ENCODE measurements around the gene ATP6V0E1.
"Not testable (repeated sequence)": the region's sequence is repeated elsewhere in the genome, so short reads cannot be mapped to it uniquely, and the experiment has no call there.

The ATP6V0E1 gene

GRCh38 chr5:173004013-173004412, 20.4 kb downstream of the ATP6V0E1 start:
- no peak for DNase-seq (ENCODE audit: low spot score)

GRCh38 chr5:173004447-173004846, 20.9 kb downstream of the ATP6V0E1 start:
- no peak for DNase-seq (ENCODE audit: low spot score)

- no peak for DNase-seq (ENCODE audit: low spot score)
These were observed 26.4 kb downstream of the ATP6V0E1 start for GRCh38 chr5:173010021-173010420.

GRCh38 chr5:173010547-173011464, 27.2 kb downstream of the ATP6V0E1 start:
- DNase-seq (ENCODE audit: low spot score) = no peak

GRCh38 chr5:173011566-173011965, 28.0 kb downstream of the ATP6V0E1 start:
- no peak for DNase-seq (ENCODE audit: low spot score)

GRCh38 chr5:173012882-173013281, 29.3 kb downstream of the ATP6V0E1 start:
- DNase-seq (ENCODE audit: low spot score) = no peak

GRCh38 chr5:173014671-173015070, 31.1 kb downstream of the ATP6V0E1 start:
- DNase-seq (ENCODE audit: low spot score) = no peak

- no peak for DNase-seq (ENCODE audit: low spot score)
These were observed 31.6 kb downstream of the ATP6V0E1 start for GRCh38 chr5:173015192-173015591.

GRCh38 chr5:173015598-173016455, 32.3 kb downstream of the ATP6V0E1 start:
- no peak for DNase-seq (ENCODE audit: low spot score)

GRCh38 chr5:173016598-173017046, 33.1 kb downstream of the ATP6V0E1 start:
- no peak for DNase-seq (ENCODE audit: low spot score)

GRCh38 chr5:173017087-173017486, 33.5 kb downstream of the ATP6V0E1 start:
- DNase-seq (ENCODE audit: low spot score) = not testable (repeated sequence)

- DNase-seq (ENCODE audit: low spot score) = no peak
These were observed 34.8 kb downstream of the ATP6V0E1 start for GRCh38 chr5:173018358-173018757.

GRCh38 chr5:173020154-173020581, 36.6 kb downstream of the ATP6V0E1 start:
- no peak for DNase-seq (ENCODE audit: low spot score)

GRCh38 chr5:173020643-173021042, 37.1 kb downstream of the ATP6V0E1 start:
- no peak for DNase-seq (ENCODE audit: low spot score)

GRCh38 chr5:173025651-173026050, 42.1 kb downstream of the ATP6V0E1 start:
- DNase-seq (ENCODE audit: low spot score) = no peak

- no peak for DNase-seq (ENCODE audit: low spot score)
These were observed 44.3 kb downstream of the ATP6V0E1 start for GRCh38 chr5:173027905-173028304.

- no peak for DNase-seq (ENCODE audit: low spot score)
These were observed 45.3 kb downstream of the ATP6V0E1 start for GRCh38 chr5:173028811-173029327.

GRCh38 chr5:173029499-173029921, 45.9 kb downstream of the ATP6V0E1 start:
- no peak for DNase-seq (ENCODE audit: low spot score)

GRCh38 chr5:173032096-173032495, 48.5 kb downstream of the ATP6V0E1 start:
- not testable (repeated sequence) for DNase-seq (ENCODE audit: low spot score)

- DNase-seq (ENCODE audit: low spot score) = no peak
These were observed 49.2 kb downstream of the ATP6V0E1 start for GRCh38 chr5:173032730-173033129.

- no peak for DNase-seq (ENCODE audit: low spot score)
These were observed 50.4 kb downstream of the ATP6V0E1 start for GRCh38 chr5:173033923-173034322.

All from LoVo (cell line).